GM12891 (cell line): Measurements from ENCODE around the gene LMNTD1. TPM values are rescaled to one million over a fixed set of nuclear protein-coding genes. Genes with fewer than 3 reads are reported as not detected.
"Not testable (repeated sequence)": the region's sequence is repeated elsewhere in the genome, so short reads cannot be mapped to it uniquely, and the experiment has no call there.

Experiments used
- DNase-seq: peaks from one replicate; pipeline ENCODE4 v3.0.0; 2011; ENCODE audit warnings: low spot score; ENCODE audit not compliant: insufficient read length
- FAIRE-seq: peaks from 2 replicates; lab custom pipeline; 2011; peaks lifted over from hg19 to GRCh38; lab: Jason Lieb, UNC
- PAX5 ChIP-seq: IDR thresholded peaks from 2 replicates; pipeline ENCODE4 v1.6.1; 2011; ENCODE audit warnings: low read length, moderate library complexity, mild to moderate bottlenecking; ENCODE audit not compliant: insufficient read depth, severe bottlenecking
- POLR2A ChIP-seq: IDR thresholded peaks from 2 replicates; pipeline ENCODE4 v1.6.1; 2011; ENCODE audit warnings: low read depth, low read length, control low read depth
- POLR2AphosphoS5 ChIP-seq: IDR thresholded peaks from 2 replicates; pipeline ENCODE4 v1.6.1; 2011; ENCODE audit warnings: low read depth, low read length, control low read depth
- POU2F2 ChIP-seq: IDR thresholded peaks from 2 replicates; pipeline ENCODE4 v1.6.1; 2011; ENCODE audit warnings: low read depth, mild to moderate bottlenecking, control low read depth, low read length, moderate library complexity
- SPI1 ChIP-seq: IDR thresholded peaks from 2 replicates; pipeline ENCODE4 v1.6.1; 2011; ENCODE audit warnings: low read depth, low read length, control low read depth
- TAF1 ChIP-seq: IDR thresholded peaks from 2 replicates; pipeline ENCODE4 v1.6.1; 2011; ENCODE audit warnings: low read depth, low read length, control low read depth
- polyA plus RNA-seq: library from polyadenylated mRNA; unstranded; fragments of >200 nt; gene quantifications from one replicate; pipeline ENCODE4 v1.2.1, GENCODE V29; 2012; ENCODE audit warnings: low read depth, missing spikeins, inconsistent platforms; ENCODE audit not compliant: missing spikeins

LMNTD1 gene
- not detected for polyA plus RNA-seq

GRCh38 chr12:25553098-25553497 lies at the start of gene LMNTD1:
Gene LMNTD1, minus strand, starts transcription at chr12:25553283. Its CDS starts 324 bp downstream, at chr12:25552959.
- TF ChIP-seq POU2F2 (no peak), POLR2A (no peak), PAX5 (no peak), TAF1 (no peak), SPI1 (no peak), POLR2AphosphoS5 (no peak)
- DNase-seq (no peak), FAIRE-seq (no peak)

DNA sequence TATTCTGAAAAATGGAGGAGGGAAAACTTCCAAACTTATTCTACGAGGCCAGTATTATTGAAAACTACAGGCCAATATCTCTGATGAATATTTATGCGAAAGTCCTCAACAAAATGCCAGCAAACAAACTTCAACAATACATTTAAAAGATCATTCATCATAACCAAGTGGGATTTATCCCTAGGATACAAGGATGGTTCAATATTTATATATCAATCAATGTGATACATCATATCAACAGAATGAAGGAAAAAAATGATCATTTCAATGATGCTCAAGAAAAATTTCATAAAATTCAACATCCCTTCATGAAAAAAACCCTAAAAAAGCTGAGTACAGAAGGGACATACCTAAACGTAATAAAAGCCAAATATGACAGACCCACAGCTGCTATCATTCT lies 45.9 kb upstream of the LMNTD1 start:
- TF ChIP-seq POLR2A (no peak), TAF1 (no peak), POU2F2 (no peak), POLR2AphosphoS5 (no peak), PAX5 (no peak), SPI1 (no peak)
- no peak for DNase-seq
- no peak for FAIRE-seq

DNA sequence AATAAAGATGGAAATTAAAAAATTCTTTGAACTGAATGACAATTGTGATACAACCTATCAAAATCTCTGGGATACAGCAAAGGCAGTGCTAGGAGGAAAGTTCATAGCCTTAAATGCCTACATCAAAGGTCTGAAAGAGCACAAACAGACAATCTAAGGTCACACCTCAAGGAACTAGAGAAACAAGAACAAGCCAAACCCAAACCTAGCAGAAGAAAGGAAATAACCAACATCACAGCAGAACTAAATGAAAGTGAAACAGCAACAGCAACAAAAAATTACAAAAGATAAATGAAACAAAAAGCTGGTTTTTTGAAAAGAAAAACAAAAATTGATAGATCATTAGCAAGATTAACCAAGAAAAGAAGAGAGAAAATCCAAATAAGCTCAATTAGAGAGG lies 42.4 kb upstream of the LMNTD1 start:
- DNase-seq: not testable (repeated sequence)

GRCh38 chr12:25594376-25594775 lies 41.3 kb upstream of the LMNTD1 start:
- FAIRE-seq (no peak), DNase-seq (no peak)
- TF ChIP-seq POLR2A (no peak), SPI1 (no peak), POLR2AphosphoS5 (no peak), PAX5 (no peak), TAF1 (no peak), POU2F2 (no peak)

More for the DNA sequence above, 42.4 kb upstream of the LMNTD1 start:
- FAIRE-seq: not testable (repeated sequence)

DNA sequence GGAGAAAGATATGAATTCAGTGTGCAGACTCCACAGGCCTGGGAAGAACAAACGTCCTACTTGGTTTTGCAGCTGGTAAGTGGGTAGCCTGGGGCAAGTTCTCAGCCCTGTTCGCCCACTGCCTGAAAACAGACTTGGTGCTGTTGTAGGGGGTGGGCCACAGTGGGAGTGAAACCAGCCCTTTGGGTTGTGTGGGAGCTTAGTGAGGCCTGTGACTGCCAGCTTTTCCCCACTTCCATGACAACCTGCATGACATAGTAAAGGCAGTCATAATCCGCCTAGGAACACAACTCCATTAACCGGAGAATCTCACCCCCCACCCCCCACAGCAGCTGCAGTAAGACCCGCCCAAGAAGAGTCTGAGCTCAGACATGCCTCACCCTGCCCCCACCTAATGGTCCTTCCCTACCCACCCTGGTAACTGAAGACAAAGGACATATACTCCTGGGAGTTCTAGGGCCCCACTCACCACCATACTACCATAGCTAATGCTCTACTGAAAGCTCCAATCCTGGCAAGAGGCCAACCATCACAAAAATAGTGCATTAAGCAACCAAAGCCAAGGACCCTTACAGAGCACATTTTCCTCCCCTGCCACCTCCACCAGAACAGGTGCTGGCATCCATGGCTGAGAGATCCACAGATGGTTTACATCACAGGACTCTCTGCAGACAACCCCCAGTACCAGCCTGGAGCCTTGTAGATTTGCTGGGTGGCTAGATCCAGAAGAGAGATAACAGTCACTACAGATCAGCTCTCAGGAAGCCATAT lies 39.8 kb upstream of the LMNTD1 start:
- DNase-seq: no peak
- TF ChIP-seq POLR2AphosphoS5 (no peak), TAF1 (no peak)
- no peak for FAIRE-seq

- FAIRE-seq: no peak
- TF ChIP-seq TAF1 (no peak), PAX5 (no peak), POLR2AphosphoS5 (no peak), POU2F2 (no peak), POLR2A (no peak), SPI1 (no peak)
- DNase-seq: no peak
These were observed 38.1 kb upstream of the LMNTD1 start for GRCh38 chr12:25591144-25591543.

- no peak for TF ChIP-seq POU2F2
- TF ChIP-seq PAX5: no peak
- no peak for TF ChIP-seq POLR2A
- TF ChIP-seq SPI1: no peak
- no peak for TF ChIP-seq TAF1
- TF ChIP-seq POLR2AphosphoS5: no peak
- DNase-seq (no peak), FAIRE-seq (no peak)
These were observed 37.1 kb upstream of the LMNTD1 start for GRCh38 chr12:25590011-25590721.

- FAIRE-seq (no peak), DNase-seq (no peak)
- TF ChIP-seq POLR2AphosphoS5 (no peak), SPI1 (no peak), POU2F2 (no peak), POLR2A (no peak), PAX5 (no peak), TAF1 (no peak)
These were observed 34.3 kb upstream of the LMNTD1 start for GRCh38 chr12:25587346-25587745.

DNA sequence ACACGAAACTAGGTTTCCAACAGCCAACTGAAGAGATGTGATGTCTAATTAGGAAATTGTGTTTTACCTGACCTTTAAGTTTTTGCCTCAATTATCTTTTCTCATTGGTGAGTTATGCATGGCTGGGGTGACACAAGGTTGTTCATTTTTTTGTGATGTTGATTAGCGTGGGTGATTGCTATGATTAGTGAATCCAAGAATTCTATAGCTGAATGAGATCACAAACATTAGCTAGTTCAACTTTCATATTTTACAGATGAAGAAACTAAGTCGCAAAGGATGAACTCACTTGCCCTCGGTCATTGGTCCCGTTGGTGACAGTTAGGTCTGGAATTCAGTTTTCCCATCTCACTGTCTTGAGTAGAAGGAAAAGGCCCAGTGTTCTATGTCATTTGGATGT lies 32.6 kb upstream of the LMNTD1 start:
- no peak for TF ChIP-seq PAX5
- TF ChIP-seq POU2F2: no peak
- TF ChIP-seq POLR2A: no peak
- no peak for TF ChIP-seq TAF1
- no peak for TF ChIP-seq POLR2AphosphoS5
- TF ChIP-seq SPI1: no peak
- FAIRE-seq (no peak), DNase-seq (no peak)
